ENCODE measurements around the gene CAP1. TPM values are rescaled to one million over a fixed set of nuclear protein-coding genes. Genes with fewer than 3 reads are reported as not detected.

Gene CAP1
- total RNA-seq, 2 donors from 2014 or later = 315 to 409 TPM

DNA sequence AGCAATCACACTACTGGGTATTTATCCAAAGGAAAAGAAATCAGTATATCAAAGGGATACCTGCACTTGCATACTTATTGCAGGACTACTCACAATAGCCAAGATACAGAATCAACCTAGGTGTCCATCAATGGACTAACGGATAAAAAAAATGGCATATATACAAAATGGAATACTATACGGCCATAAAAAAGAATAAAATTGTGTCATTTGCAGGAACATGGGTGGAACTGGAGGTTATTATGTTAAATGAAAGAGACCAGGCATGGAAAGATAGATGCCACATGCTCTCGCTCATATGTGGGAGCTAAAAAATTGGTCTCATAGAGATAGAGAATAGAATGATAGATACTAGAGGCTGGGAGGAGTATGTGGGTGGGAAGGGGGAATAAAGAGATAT is 29.3 kb upstream of the CAP1 start:
- TF ChIP-seq, protein P1, sequence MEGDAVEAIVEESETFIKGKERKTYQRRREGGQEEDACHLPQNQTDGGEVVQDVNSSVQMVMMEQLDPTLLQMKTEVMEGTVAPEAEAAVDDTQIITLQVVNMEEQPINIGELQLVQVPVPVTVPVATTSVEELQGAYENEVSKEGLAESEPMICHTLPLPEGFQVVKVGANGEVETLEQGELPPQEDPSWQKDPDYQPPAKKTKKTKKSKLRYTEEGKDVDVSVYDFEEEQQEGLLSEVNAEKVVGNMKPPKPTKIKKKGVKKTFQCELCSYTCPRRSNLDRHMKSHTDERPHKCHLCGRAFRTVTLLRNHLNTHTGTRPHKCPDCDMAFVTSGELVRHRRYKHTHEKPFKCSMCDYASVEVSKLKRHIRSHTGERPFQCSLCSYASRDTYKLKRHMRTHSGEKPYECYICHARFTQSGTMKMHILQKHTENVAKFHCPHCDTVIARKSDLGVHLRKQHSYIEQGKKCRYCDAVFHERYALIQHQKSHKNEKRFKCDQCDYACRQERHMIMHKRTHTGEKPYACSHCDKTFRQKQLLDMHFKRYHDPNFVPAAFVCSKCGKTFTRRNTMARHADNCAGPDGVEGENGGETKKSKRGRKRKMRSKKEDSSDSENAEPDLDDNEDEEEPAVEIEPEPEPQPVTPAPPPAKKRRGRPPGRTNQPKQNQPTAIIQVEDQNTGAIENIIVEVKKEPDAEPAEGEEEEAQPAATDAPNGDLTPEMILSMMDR (IDR thresholded peaks at IDR 0.05) = no peak
- ATAC-seq (ENCODE audit: insufficient number of reproducible peaks, low FRiP score, low read depth) = no peak
- H3K27me3 ChIP-seq (replicated peaks; ENCODE audit: insufficient read depth) = no peaks in the 10 kb centered on the region
- H3K4me1 ChIP-seq (ENCODE audit: control insufficient read depth in 1 of 2, low read depth in 2 of 2) = no peaks in the 10 kb centered on the region
- no peak overlapping the region for H3K27ac ChIP-seq
- no peak overlapping the region for H3K4me3 ChIP-seq
- no peaks in the 10 kb centered on the region for H3K36me3 ChIP-seq
- no peaks in the 10 kb centered on the region for H3K9me3 ChIP-seq
- no peak for DNase-seq (ENCODE audit: low spot score)

GRCh38 chr1:40014253-40014706 is 26.2 kb upstream of the CAP1 start:
- TF ChIP-seq, protein P1 (IDR thresholded peaks at IDR 0.05) = no peak
- no peaks in the 10 kb centered on the region for H3K9me3 ChIP-seq
- no peak overlapping the region for H3K27ac ChIP-seq
- no peaks in the 10 kb centered on the region for H3K36me3 ChIP-seq
- no peaks in the 10 kb centered on the region for H3K4me1 ChIP-seq (ENCODE audit: control insufficient read depth in 1 of 2, low read depth in 2 of 2)
- no peak for ATAC-seq (ENCODE audit: insufficient number of reproducible peaks, low FRiP score, low read depth)
- no peak overlapping the region for H3K4me3 ChIP-seq
- H3K27me3 ChIP-seq (replicated peaks; ENCODE audit: insufficient read depth) = no peaks in the 10 kb centered on the region
- DNase-seq (ENCODE audit: low spot score) = no peak

DNA sequence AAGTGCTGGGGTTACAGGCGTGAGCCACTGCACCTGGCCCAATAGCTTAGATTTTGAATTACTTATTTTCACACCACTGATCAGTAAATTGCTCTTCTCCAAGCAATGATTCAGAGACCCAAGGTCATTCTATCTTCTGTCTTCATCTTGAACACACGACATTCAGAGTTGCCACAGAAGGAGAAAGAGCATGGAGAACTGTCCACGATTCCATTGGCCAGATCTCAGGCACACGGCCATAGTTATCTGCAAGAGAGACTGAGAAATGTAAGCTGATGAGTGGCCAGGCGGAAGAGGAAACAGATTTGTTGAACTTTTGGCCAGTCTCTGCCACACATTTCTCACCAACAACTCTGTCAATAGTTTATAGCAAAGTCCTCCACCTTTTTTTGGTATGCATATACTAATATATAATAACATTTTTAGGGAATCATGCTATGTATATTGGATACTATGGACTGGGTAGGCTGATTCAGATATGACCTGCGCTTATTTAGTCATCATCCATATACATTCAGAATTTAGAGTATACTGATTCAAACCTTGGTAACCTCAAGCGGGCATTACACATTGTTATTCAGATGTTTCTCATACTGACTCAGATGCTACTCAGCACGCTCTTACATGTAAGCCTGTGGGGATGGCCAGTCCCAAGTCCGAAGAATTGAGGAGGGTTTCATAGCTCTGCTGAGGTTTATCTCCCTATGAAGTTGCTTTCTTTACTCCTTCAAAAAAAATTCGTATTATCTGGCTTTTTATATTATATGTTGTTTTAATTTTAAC is 25.5 kb upstream of the CAP1 start:
- DNase-seq (ENCODE audit: low spot score) = no peak
- ATAC-seq (ENCODE audit: insufficient number of reproducible peaks, low FRiP score, low read depth) = no peak
- no peaks in the 10 kb centered on the region for H3K27me3 ChIP-seq (replicated peaks; ENCODE audit: insufficient read depth)
- no peaks in the 10 kb centered on the region for H3K4me1 ChIP-seq (ENCODE audit: control insufficient read depth in 1 of 2, low read depth in 2 of 2)
- H3K9me3 ChIP-seq = no peaks in the 10 kb centered on the region
- H3K36me3 ChIP-seq = no peaks in the 10 kb centered on the region
- H3K4me3 ChIP-seq = no peak overlapping the region
- TF ChIP-seq, protein P1 (IDR thresholded peaks at IDR 0.05) = no peak
- no peak overlapping the region for H3K27ac ChIP-seq

DNA sequence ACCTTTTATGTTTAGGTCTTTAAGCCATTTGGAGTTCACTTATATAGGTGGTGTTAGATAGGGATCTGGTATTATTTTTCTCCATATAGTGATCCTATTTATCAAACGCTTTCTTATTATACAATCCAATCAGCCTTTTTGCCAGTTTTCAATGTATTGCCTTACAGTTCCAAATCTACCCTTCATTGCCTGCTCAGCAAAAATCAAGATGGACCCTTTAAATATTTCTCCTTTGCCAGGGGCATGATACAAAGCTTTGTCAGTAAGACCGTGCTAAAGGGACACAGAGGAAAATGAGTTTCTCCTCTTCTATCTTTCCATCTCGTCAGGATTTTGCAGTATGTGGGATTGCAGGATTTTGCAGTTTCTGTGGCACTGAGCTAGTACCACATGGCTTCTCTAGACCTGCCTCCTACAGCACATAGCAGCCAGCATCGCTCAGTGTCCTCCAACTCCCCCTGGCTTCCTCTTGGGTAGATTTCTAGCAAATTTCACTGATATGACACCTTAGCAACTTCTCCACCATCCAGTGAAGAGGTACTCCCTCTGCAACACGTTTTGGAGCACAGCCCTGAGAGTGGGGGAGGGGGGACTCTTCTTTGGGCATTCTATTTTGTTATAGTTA is 22.5 kb upstream of the CAP1 start:
- Histone ChIP-seq H3K4me3 (no peak overlapping the region), H3K36me3 (no peaks in the 10 kb centered on the region), H3K27ac (no peak overlapping the region), H3K27me3 (replicated peaks; ENCODE audit: insufficient read depth) (no peaks in the 10 kb centered on the region), H3K9me3 (peaks cover 2% of the 10 kb centered on the region), H3K4me1 (ENCODE audit: control insufficient read depth in 1 of 2, low read depth in 2 of 2) (no peaks in the 10 kb centered on the region)
- DNase-seq (ENCODE audit: low spot score) (no peak), ATAC-seq (ENCODE audit: insufficient number of reproducible peaks, low FRiP score, low read depth) (no peak)
- TF ChIP-seq, protein P1 (IDR thresholded peaks at IDR 0.05) = no peak

DNA sequence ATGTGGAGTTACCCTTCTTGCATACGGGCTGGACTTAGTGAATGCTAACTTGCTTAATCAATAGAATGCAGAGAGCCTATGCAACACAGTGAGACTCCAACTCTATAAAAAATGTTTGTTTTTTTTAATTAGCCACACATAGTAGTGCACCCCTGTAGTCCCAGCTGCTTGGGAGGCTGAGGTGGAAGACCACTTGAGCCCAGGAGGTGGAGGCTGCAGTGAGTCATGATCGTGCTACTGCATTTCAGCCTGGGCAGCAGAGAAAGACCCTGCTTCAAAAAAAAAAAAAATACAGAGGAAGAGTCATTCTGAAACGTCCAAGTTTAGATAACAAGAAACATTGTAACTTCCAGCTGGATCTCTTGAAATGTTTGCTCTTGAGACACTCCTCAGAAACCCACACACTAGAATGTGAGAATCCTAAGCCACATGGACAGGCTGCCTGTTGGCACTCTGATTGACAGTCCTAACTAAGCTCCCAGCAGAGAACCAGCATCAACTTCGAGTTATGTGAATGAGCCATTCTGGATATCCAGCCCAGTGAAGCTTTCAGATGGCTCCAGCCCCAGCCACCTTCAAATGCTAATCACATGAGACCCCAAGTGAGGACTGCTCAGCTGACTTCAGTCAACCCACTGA is 20.0 kb upstream of the CAP1 start:
- no peaks in the 10 kb centered on the region for H3K4me1 ChIP-seq (ENCODE audit: control insufficient read depth in 1 of 2, low read depth in 2 of 2)
- H3K9me3 ChIP-seq = peaks cover 5% of the 10 kb centered on the region
- no peak for ATAC-seq (ENCODE audit: insufficient number of reproducible peaks, low FRiP score, low read depth)
- no peak overlapping the region for H3K4me3 ChIP-seq
- no peak for DNase-seq (ENCODE audit: low spot score)
- no peaks in the 10 kb centered on the region for H3K36me3 ChIP-seq
- TF ChIP-seq, protein P1 (IDR thresholded peaks at IDR 0.05) = no peak
- no peak overlapping the region for H3K27ac ChIP-seq
- H3K27me3 ChIP-seq (replicated peaks; ENCODE audit: insufficient read depth) = no peaks in the 10 kb centered on the region
